AG08396 (cell line): ENCODE results near the gene CCDC17.
"Not testable (repeated sequence)": the region's sequence is repeated elsewhere in the genome, so short reads cannot be mapped to it uniquely, and the experiment has no call there.

Source experiments
- DNase-seq: peaks from one replicate; pipeline ENCODE4 v3.0.0; 2012; ENCODE audit warnings: low spot score, mixed read lengths

CCDC17 gene

DNA sequence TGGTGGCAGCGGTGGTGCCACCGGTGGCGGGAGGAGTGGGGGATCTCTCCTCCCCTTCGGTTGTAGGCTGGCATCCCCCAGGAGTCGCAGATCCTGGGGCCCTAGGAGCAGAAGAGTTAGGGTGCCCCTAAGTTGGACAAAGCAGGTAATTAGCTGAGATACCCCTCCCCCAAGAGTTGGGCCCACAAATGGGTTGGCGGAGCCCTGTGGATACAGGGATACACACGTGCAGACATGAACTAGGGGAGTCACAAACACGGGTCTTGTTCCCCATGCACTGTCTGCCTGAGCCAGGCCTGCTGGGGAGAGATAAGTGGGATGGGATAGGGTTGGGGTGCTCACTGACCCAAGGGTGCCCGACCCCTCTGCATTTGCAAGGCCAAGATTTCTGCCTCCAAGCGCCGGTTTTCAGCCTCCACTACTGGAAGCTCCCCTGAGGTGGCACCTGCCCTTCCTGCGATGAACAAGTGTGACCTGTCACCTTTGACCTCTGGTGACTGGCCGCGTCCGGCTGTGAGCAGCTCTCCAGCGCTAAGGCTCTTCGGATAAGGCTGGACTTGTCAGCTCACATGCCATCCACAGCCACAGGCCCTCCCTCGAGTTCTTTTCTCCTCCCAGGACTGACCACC is 1.8 kb downstream of the CCDC17 start:
- DNase-seq, result peak; percentile 31

DNA sequence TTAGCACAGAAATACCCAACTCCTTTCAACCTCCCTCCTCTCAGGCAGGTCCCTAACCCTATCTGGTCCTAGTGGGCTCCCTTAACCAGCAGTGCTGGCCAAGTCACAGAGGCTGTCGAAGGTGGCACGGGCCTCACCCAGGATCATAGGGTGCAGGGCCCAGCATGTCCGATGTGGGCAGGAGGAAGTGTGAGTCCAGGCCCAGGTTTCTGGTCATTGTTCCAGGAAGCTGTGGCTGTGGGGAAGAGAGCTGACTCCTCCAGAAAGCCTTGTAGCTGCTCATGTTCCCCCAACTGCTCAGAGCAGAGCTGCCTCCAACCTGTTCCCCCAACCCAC is 2.4 kb downstream of the CCDC17 start:
- DNase-seq, result no peak

DNA sequence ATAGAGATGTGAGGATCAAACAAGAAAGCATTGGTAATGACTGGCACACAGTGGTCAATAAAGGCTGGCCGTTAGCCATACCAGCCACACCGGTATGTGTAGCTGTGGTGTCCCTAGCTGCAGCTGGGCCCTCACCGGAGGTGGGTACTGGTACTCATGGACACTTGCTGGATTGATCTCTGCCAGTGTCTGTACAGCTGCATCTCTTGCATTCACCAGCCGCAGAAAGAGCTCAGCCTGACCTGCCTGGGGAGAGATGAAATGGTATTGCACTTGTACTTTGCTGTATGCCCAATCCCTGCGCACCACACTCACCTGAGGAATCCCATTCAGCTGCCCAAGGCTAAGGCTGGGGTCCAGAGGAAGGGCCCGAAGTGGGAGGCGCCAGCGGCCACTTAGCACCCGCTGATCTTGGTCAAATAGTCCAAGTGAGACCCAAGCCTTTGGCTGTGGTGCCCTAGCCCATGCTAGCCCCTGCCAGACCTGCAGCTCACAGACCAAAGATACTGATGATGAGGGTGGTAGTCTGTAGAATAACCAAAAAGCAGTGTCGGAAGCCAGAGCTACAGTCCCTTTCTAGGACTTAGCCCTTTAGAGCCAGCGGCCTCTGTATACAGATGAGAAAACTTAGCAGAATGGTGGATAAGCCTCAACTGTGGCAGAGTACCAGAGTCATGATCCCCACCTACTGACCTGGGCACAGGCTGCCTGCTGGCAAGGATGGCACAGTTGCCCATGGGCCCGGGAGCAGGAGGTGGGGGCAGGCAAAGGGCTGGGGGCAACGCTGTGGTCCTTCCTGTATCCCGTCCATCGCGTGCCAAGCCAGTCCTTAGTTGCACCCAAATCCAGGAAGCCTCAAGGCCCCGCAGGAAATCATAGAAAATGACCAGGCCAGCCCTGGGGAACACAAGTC is 3.0 kb downstream of the CCDC17 start:
- no peak for DNase-seq

DNA sequence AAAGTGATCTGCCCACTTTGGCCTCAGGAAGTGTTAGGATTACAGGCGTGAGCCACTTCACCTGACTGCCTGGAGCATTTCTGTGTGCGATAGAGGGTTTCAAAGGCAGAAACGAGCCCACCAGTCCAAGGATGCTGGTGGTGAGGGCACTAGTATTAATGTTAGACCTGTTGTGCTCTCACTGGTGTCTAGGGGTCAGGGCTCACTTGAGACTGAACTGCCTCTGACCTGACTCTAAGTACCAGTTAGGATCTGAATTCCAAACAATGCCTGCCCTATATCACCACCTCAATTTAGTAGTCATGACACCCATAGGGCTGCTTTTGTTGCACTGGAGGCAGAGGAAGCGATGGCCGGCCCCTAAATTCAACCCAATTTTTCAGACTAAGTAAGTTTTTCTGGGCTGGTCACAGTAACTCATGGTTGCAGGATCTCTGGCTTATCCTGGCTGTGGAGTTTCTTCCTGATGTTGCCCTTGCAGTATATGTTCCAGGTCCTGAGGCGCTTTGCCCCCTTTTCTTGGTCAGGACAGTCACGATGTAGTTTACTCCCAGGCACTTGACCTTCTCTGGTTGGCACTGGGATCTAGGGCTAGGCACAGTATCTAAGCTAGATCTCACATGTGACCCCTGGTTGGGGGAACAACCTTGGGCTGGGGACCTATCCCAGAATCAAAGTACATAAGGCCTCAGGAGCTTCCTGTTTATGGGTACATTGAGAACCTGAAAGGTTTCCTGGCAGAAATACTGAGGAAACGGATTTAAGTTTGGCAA is 4.5 kb downstream of the CCDC17 start:
- DNase-seq, result no peak

DNA sequence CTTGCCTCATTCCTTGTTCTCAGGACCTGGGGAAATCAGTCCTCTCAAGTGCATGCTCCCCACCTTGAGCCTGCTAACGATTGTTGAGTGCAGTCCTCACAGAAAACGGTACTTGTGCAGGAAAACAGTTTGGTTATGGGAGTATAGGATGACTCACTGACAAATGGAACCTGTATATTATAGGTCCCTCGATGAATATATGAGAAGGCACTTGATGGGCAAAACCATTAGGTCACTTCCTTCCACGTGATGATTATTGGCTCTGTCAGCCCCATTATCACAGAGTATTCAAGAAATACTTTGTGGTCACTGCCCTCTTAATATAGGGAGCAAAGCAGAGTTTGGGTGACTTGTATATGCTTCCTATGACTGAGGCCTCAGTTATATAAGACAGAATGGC is 6.2 kb downstream of the CCDC17 start:
- DNase-seq, result no peak

DNA sequence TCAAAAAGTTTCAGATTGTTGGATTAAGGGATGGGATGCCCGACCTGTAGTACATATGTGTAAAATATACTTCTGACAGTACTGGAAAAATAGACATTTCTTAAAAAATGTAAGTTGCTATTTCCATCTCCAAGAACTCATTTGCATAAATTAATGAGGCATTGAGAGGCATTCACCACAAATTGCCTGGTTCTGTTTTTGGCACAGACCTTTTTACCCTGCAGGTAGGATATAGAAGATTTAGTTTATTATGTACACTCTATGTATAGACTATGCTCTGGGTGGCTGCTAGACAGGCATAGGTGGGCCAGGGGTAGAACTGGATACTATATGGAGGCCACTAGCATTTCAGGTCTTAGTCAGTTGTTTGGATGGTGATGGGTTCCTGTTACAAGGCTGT is 8.0 kb downstream of the CCDC17 start:
- no peak for DNase-seq

DNA sequence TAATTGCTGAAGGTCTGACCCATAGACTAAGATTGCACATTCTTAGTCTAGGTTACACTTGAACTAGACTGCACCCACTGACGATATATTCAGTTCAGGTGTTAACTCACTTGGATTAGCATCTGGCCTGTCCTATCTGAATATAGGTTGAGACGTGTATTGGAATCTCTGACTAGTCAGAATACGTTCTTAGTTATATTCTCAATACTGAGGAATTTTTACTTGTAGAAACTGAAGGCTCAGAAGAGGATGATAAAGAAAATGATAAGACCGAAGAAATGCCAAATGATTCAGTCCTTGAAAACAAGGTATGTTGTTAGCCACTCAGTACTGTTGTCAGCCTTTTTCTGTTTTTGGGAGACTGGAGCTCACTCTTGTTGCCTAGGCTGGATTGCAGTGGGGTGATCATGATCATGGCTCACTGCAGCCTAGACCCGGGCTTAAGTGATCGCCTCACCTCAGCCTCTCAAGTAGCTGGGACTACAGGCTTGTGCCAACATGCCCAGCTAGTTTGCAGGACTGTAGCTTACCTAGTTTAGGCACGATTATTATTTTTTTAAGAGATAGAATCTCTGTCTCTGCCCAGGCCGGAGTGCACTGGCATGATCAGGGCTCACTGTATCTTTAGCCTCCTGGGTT is 10.8 kb downstream of the CCDC17 start:
- no peak for DNase-seq

DNA sequence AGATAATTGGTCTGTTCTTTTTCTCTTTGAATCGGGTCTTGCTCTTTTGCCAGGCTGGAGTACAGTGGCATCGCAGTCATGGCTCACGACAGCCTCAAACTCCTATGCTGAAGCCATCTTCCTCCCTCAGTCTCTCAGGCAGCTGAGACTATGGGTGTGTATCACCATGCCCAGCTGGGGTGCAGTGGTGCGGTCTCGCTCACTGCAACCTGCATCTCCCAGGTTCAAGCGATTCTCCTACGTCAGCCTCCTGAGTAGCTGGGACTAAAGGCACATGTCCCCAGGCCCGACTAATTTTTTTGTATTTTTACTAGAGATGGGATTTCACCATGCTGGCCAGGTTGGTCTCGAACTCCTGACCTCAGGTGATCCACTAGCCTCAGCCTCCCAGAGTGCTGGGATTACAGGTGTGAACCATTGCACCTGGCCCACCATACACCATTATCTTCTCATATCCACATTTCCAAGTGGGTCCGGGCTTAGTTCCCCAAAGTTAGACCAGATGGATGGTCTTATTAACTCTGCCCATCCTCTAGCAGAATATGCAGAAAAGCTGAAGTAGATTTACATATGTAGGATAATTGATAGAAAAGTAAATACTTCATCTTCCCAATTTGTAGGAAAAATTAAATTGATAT is 13.1 kb downstream of the CCDC17 start:
- DNase-seq, result no peak

DNA sequence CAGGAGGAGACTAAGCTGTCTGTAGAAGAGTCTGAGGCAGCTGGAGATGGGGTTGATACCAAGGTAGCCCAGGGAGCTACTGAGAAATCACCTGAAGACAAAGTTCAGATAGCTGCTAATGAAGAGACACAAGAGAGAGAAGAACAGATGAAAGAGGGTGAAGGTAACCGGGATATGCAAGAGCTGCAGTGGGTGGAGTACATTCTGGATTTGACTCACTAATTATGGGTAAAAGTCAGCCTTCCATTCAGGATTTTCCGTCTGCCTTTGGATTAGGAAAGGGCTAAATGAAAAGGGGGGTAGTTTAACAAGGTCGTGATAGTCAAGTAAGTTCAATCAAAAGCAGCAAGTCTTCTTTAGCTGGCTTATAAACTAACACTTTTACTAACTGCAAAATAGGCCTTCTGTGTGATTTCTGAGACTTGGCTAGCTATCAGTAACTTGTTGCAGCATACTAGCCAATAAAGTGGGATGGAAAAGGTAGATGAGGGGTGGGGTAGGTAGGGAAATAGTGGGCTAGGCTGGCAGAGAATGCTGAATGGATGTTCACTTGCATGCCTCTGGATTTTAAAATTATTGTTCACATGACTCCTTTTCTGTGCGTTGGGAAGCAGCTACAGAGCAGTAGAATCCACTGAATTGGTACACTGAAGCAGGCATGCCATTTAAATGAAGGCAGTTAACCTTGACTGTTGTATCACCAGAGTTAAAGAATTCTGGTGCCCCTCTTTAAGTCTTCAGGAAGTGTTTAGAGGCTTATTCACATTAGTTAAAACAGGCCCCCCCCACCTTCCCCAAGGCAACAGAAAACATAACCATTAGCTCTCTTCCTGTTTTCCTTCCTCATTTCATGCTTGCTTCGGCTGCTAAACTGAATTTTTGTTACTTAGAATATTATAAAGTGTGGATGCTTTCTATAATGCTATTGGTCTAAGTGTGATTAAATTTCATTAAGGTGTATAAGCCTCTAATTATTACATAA is 15.4 kb downstream of the CCDC17 start:
- no peak for DNase-seq

DNA sequence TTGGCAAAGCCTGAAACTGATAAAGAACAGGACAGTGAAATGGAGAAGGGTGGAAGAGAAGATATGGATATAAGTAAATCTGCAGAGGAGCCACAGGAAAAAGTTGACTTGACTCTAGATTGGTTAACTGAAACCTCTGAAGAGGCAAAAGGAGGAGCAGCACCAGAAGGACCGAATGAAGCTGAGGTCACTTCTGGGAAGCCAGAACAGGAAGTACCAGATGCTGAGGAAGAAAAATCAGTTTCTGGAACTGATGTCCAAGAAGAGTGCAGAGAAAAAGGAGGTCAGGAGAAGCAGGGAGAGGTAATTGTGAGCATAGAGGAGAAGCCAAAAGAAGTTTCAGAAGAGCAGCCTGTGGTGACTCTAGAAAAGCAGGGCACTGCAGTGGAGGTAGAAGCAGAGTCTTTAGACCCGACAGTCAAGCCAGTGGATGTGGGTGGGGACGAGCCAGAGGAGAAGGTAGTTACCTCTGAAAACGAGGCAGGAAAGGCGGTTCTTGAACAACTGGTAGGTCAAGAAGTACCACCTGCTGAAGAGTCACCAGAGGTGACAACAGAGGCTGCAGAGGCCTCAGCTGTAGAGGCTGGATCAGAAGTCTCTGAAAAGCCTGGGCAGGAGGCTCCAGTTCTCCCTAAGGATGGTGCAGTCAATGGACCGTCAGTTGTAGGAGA is 16.3 kb downstream of the CCDC17 start:
- DNase-seq, result no peak

DNA sequence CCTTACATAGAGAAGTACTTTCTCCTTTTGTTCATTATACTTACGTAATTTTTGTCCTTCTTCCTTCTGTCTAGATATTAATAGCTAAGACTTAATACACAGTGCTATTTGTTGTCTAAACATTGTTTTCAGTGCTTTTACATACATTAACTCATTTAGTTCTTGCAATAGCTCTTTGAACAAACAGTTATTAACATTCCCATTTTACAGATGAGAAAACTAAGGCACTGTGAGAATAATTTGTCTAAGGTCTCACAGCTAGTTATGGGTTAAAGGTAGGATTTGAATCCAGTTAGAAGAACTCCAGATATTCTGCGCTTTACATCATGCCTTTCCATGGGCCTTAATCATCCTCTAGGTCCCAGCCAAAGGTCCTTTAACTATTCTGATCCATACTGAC is 19.6 kb downstream of the CCDC17 start:
- no peak for DNase-seq

DNA sequence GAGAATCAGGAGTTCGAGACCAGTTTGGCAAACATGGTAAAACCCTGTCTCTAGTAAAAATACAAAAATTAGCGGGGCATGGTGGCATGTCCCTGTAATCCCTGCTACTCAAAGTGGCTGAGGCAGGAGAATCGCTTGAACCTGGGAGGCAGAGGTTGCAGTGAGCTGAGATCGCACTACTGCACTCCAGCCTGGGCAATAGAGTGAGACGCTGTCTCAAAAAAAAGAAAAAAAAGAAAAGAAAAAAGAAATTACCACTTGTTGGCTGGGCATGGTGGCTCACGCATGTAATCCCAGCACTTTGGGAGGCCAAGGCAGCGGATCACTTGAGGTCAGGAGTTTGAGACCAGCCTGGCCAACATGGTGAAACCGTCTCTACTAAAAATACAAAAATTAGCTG is 27.1 kb downstream of the CCDC17 start:
- not testable (repeated sequence) for DNase-seq

DNA sequence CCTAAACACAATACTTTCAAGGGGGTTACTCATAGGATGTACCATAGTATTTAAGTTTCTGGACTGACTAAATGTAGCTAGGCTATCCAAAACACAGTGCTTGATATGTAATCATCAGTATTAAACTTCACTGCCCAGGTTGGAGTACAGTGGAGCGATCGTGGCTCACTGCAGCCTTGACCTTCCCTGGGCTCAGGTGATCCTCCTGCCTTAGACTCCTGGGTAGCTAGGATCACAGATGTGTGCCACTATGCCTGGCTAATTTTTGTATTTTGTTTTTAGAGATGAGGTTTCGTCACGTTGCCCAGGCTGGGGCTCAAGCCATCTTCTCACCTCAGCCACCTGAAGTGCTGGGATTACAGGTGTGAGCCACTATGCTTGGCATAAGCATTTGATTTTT is 29.4 kb downstream of the CCDC17 start:
- DNase-seq, result no peak

DNA sequence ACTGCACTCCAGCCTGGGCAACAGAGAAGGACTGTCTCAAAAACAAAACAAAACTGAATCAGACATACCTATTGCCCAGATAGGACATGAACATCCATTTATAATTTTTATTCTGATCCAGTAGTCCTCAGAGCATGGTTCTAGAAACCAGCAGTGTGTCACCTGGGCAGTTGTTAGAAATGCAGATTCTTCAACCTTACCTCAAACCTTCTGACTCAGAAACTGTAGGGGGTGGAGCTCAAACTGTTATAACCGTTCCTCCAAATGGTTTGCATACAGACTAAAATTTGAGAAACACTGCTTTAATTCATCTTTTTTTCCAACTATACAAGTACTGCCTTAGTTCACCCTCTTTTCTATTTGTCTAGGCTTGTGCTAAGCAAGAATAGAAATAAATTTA is 34.0 kb downstream of the CCDC17 start:
- no peak for DNase-seq

DNA sequence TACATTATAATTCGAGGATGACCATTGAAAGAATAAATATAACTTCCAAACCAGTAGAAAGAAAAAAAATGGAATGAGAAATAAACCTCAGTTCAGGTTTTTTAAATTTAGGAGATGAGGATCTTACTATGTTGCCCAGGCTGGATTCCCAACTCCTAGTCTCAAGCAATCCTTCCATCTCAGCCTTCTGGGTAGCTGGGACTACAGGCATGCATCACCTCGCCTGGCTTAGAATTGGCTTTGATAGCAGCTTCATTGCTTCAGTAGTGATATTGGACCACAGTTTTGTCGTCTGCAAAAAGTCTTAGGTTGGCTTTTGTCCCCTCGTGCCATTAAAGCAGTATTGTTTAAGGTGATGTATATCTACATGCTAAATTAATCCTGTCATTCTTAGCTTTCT is 37.1 kb downstream of the CCDC17 start:
- DNase-seq, result no peak

DNA sequence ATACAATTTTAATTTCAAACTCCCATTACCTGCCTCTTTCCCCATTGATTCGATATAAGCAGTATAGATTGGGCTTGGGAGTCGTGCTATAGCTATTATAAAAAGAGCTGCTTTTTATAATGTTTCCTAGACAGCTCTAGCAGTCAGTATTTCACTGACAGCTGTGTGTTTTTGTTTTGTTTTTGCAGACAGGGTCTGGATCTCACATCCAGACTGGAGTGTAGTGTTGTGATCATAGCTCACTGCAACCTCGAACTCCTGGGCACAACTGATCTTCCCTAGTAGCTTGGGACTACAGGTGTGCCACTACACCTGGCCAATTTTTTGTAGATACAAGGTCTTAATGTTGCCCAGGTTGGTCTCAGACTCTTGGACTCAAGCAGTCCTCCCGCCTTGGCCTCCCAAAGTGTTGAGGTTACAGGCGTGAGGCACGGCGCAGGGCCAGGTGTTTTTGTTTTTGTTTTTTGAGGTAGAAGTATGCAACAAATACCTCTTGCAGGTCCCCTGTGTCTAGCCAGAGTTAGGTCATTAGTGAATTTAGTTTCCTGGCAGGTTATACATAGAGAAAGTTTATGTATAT is 38.3 kb downstream of the CCDC17 start:
- no peak for DNase-seq

DNA sequence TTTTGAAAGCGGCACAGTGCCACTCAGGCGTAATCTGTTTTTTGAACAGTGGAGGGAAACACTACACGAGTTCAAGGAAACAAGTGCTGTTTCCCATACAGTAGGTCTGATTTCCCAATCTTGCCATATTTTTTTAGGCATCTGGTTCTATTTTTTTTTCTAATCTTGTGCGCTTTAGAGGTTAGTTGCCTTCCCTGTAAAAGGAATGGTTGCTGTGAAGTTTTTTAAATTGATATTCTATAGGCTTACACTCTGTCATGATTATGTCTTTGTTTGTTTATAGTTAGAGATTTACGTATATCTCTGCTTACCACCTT is 38.8 kb downstream of the CCDC17 start:
- DNase-seq, result no peak

DNA sequence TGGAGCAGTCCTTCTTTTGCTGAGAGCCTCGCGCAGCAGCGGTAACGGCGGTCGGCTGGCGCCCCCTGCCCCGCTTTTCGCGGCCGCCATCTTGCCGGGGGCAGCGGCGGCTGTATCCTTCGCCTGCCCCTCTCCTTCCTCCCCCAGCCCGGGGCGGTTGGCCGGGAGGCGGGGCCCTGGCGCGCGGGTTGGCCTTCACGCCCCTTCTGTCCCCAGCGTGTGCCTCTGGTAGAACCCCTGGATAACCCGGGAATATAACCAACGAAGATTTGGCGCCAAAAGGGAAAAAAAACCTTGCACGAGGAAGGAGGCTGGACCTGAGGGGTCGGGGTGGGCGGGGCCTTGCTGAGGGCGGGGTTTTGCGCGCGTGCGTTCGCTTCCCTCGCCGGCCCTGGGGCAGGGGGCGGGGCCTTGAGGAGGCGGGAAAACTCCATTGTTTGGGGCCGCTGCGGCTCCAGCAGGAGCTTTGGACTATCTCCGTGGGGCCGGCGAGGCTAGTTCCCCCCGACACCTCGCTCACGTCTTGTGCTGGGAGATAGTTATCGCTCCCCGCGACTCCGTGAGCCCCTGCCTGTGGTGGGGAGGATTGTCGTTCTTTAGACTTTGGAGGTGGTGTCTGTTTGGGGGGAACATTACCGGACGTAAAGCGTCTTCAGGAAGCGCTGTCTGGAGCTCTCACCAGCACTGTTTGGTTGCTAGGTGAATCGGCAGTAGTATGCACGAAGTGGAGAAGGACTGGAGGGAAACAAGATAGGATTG is 39.3 kb downstream of the CCDC17 start:
- DNase-seq, result peak; percentile 94

DNA sequence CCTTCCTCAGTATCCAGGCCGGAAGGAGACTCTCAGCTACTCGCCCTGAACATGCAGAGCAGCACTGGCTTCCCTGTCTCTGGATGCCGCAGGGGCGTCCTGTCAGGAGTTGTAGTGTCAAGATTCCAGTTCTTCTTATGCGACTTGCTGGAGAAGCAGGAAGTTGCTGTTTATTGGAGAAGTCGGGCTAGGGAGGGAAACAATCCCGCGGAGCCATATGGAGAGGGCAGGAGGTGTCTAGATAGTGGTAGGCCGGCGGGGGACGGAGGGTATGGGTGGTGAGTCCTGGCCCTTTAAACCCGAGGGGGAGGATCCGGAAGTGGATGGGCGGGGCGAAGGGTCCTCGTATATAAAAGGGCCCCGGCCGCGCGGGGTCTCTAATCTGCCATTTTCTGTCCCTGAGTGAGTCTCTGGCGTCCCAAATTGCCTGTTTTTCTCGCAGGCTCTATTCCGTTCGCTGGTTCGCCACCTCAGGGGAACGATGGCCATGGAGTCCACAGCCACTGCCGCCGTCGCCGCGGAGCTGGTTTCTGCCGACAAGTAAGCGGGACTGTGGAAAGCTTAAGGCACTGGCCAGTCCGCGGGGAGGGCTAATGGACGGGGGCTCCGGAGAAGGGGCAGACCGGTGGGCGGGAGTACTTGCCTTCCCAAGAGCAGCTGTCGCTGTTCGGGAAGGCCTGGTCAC is 40.0 kb downstream of the CCDC17 start, which contains the start of gene NASP:
Gene NASP, plus strand, starts transcription at position 376 of the 685 bp plus-strand sequence. Its CDS starts 106 bp downstream, at position 482.
- peak; percentile 91 for DNase-seq
